Transverse colon (tissue), 3 donors: ENCODE data around the gene GRAP.

Experiments
- CTCF ChIP-seq, 5 experiments: fragments of 200-600 bp in 3 of 5; fragments of 450-650 bp in 2 of 5; sonication (generic) in 3 of 5; IDR thresholded peaks; 1 replicate in 2 of 5; 2 replicates in 3 of 5; pipeline ENCODE4 v1.5.1; 2016 to 2017; ENCODE audit warnings: antibody characterized with exemption in 5 of 5, inconsistent platforms in 3 of 5, mild to moderate bottlenecking in 2 of 5, moderate library complexity in 1 of 5
- EP300 ChIP-seq: sonication (generic); formaldehyde crosslinking; IDR thresholded peaks from one replicate; pipeline ENCODE4 v1.6.1; 2017; ENCODE audit warnings: antibody characterized with exemption, low read depth
- POLR2A ChIP-seq: fragments of 450-650 bp; IDR thresholded peaks from one replicate; pipeline ENCODE4 v1.6.1; 2016; ENCODE audit warnings: antibody characterized with exemption, mild to moderate bottlenecking, moderate library complexity

GRCh38 chr17:19017804-19018599, 28.8 kb downstream of the GRAP start:
- TF ChIP-seq CTCF (IDR thresholded peaks at IDR 0.05) (no peak), POLR2A (no peak), EP300 (no peak)
